Anterior cingulate cortex (tissue), 58 donors: ENCODE data around the gene SPINDOC.
"Not testable (repeated sequence)": the region's sequence is repeated elsewhere in the genome, so short reads cannot be mapped to it uniquely, and the experiment has no call there.

ENCODE experiments used
- DNase-seq, 58 donors: peaks; one replicate each; lab custom pipeline; 2025; lab: John Stamatoyannopoulos, UW

SPINDOC gene

GRCh38 chr11:63849691-63850090 lies 36.4 kb downstream of the SPINDOC start:
- no peak for DNase-seq

- DNase-seq, result no peak
Measured at GRCh38 chr11:63850920-63851319, 37.7 kb downstream of the SPINDOC start.

GRCh38 chr11:63851364-63851763 lies 38.1 kb downstream of the SPINDOC start:
- DNase-seq, result no peak

- no peak for DNase-seq
Measured at GRCh38 chr11:63853476-63853875, 40.2 kb downstream of the SPINDOC start.

- no peak for DNase-seq
Measured at GRCh38 chr11:63854696-63855095, 41.4 kb downstream of the SPINDOC start.

- DNase-seq, result no peak
Measured at GRCh38 chr11:63855975-63856374, 42.7 kb downstream of the SPINDOC start.

- DNase-seq, result peak in 1 of 58 donors; percentile 26
Measured at GRCh38 chr11:63858628-63859550, 45.6 kb downstream of the SPINDOC start.

GRCh38 chr11:63862923-63863322 lies 49.7 kb downstream of the SPINDOC start:
- DNase-seq, result peak in 4 of 58 donors; percentile 14 to 42 (median 23)

GRCh38 chr11:63863620-63864019 lies 50.4 kb downstream of the SPINDOC start:
- DNase-seq, result not testable (repeated sequence)

GRCh38 chr11:63866211-63866610 lies 53.0 kb downstream of the SPINDOC start:
- DNase-seq, result peak in 3 of 58 donors; percentile 13 to 18 (median 16)

- DNase-seq, result no peak
Measured at GRCh38 chr11:63867511-63867910, 54.3 kb downstream of the SPINDOC start.

GRCh38 chr11:63868399-63869064 lies 55.3 kb downstream of the SPINDOC start:
- DNase-seq, result no peak

GRCh38 chr11:63869171-63869591 lies 55.9 kb downstream of the SPINDOC start:
- DNase-seq, result no peak

GRCh38 chr11:63869683-63870082 lies 56.4 kb downstream of the SPINDOC start:
- no peak for DNase-seq

GRCh38 chr11:63870351-63871140 lies 57.3 kb downstream of the SPINDOC start:
- no peak for DNase-seq

GRCh38 chr11:63871962-63872799 lies 58.9 kb downstream of the SPINDOC start:
- peak in 51 of 58 donors; percentile 23 to 91 (median 63) for DNase-seq

- no peak for DNase-seq
Measured at GRCh38 chr11:63872800-63873197, 59.5 kb downstream of the SPINDOC start.

GRCh38 chr11:63873311-63873710 lies 60.1 kb downstream of the SPINDOC start:
- no peak for DNase-seq

GRCh38 chr11:63874511-63874910 lies 61.3 kb downstream of the SPINDOC start:
- DNase-seq, result no peak
